HCT116 (cell line): ENCODE results near the gene METRN.

Source experiments
- CTCF ChIP-seq, 3 experiments: fragments of 200-600 bp in 1 of 3; sonication (generic) in 1 of 3; IDR thresholded peaks in 2 of 3; conservative IDR thresholded peaks in 1 of 3; 2 replicates each; pipeline ENCODE4 v1.5.1; 2012 to 2017; ENCODE audit warnings: low read depth in 2 of 3, low read length in 2 of 3, antibody characterized with exemption in 1 of 3, borderline replicate concordance in 1 of 3, control low read depth in 1 of 3, mild to moderate bottlenecking in 1 of 3, mixed read lengths in 1 of 3, mixed run types in 1 of 3, moderate library complexity in 1 of 3; ENCODE audit not compliant: insufficient read depth in 1 of 3
- EZH2 ChIP-seq: fragments of 200-600 bp; sonication (generic); IDR thresholded peaks from 2 replicates; pipeline ENCODE4 v1.6.1; 2017; ENCODE audit warnings: antibody characterized with exemption, mixed run types
- EZH2phosphoT487 ChIP-seq: fragments of 200-600 bp; IDR thresholded peaks from 2 replicates; pipeline ENCODE4 v1.6.1; 2018; ENCODE audit warnings: antibody characterized with exemption, borderline replicate concordance
- POLR2A ChIP-seq: IDR thresholded peaks from 2 replicates; pipeline ENCODE4 v1.7.0; 2011; ENCODE audit warnings: borderline replicate concordance; ENCODE audit not compliant: insufficient read depth, insufficient read length; ENCODE audit errors: extremely low read depth
- REST ChIP-seq: IDR thresholded peaks from 2 replicates; pipeline ENCODE4 v1.6.1; 2012; ENCODE audit warnings: low read depth
- ZFX ChIP-seq: fragments of 450-650 bp; IDR thresholded peaks from 2 replicates; pipeline ENCODE4 v1.6.1; 2017
- ZNF274 ChIP-seq: fragments of 200-500 bp; sonication (Bioruptor generic); IDR thresholded peaks from 2 replicates; pipeline ENCODE4 v1.6.1; 2014; ENCODE audit warnings: mild to moderate bottlenecking, low read depth, low read length, inconsistent platforms

- no peak for TF ChIP-seq CTCF (IDR thresholded peaks at IDR 0.05 in 2 of 3, conservative IDR thresholded peaks at IDR 0.05 in 1 of 3; ENCODE audit: borderline replicate concordance in 1 of 3, insufficient read depth in 1 of 3, low read depth in 2 of 3, low read length in 2 of 3)
- TF ChIP-seq POLR2A = no peak
- TF ChIP-seq EZH2phosphoT487 = no peak
- no peak for TF ChIP-seq EZH2
- TF ChIP-seq ZFX = no peak
- no peak for TF ChIP-seq ZNF274
- no peak for TF ChIP-seq REST
These were observed 10.9 kb upstream of the METRN start for GRCh38 chr16:704047-704446.
